DND-41 (cell line): ENCODE data around the gene SDK2.

Experiments
- EZH2 ChIP-seq: IDR thresholded peaks from 3 replicates; pipeline ENCODE4 v1.6.1; 2012; ENCODE audit warnings: borderline replicate concordance, low read depth, mild to moderate bottlenecking, moderate library complexity, low read length, inconsistent platforms; ENCODE audit not compliant: severe bottlenecking
- TF ChIP-seq, protein P1 (sequence below): IDR thresholded peaks from 2 replicates; pipeline ENCODE4 v1.5.1; 2012; ENCODE audit warnings: borderline replicate concordance, low read length, moderate library complexity, mild to moderate bottlenecking; ENCODE audit not compliant: poor library complexity, severe bottlenecking; ENCODE audit errors: extremely low read depth

DNA sequence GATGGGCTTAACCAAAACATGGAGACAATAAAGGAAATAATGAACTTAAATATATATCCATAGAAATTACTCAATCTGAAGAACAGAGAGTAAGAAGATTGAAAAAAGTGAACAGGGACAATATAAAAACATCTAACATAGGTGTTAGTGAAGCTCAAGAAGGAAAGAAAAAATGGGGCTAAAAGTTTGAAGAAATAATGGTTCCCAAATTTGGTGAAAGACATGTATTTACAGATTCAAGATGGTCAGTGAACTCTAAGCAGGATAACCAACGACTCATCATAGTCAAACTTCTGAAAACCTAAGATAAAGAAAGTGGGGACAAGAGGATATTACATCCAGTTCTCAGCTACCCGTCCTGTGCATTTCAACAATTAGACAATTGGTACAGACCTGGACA, 22.6 kb downstream of the SDK2 start:
- TF ChIP-seq, protein P1, sequence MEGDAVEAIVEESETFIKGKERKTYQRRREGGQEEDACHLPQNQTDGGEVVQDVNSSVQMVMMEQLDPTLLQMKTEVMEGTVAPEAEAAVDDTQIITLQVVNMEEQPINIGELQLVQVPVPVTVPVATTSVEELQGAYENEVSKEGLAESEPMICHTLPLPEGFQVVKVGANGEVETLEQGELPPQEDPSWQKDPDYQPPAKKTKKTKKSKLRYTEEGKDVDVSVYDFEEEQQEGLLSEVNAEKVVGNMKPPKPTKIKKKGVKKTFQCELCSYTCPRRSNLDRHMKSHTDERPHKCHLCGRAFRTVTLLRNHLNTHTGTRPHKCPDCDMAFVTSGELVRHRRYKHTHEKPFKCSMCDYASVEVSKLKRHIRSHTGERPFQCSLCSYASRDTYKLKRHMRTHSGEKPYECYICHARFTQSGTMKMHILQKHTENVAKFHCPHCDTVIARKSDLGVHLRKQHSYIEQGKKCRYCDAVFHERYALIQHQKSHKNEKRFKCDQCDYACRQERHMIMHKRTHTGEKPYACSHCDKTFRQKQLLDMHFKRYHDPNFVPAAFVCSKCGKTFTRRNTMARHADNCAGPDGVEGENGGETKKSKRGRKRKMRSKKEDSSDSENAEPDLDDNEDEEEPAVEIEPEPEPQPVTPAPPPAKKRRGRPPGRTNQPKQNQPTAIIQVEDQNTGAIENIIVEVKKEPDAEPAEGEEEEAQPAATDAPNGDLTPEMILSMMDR: no peak
- no peak for TF ChIP-seq EZH2
